ACC112 (cell line): ENCODE data around the gene TOGARAM2.

Source experiments
- H2AFZ ChIP-seq: fragments of 200-600 bp; sonication (generic); one replicate; pipeline ENCODE4 v1.6.0; 2017; ENCODE audit warnings: antibody characterized with exemption, low read length; ENCODE audit not compliant: unreplicated experiment
- H3K27ac ChIP-seq: fragments of 200-600 bp; sonication (generic); 2 replicates; pipeline ENCODE4 v1.5.1; 2014; ENCODE audit warnings: low read depth, mild to moderate bottlenecking, antibody characterized with exemption, low read length, moderate library complexity
- H3K27me3 ChIP-seq: fragments of 200-600 bp; sonication (generic); 2 replicates; pipeline ENCODE4 v1.6.1; 2014; ENCODE audit warnings: mild to moderate bottlenecking, antibody characterized with exemption, low read length, moderate library complexity, mixed read lengths; ENCODE audit not compliant: insufficient read depth
- H3K36me3 ChIP-seq: fragments of 200-600 bp; sonication (generic); 2 replicates; pipeline ENCODE4 v1.6.1; 2016; ENCODE audit warnings: mild to moderate bottlenecking, antibody characterized with exemption, low read length, moderate library complexity, mixed read lengths; ENCODE audit not compliant: insufficient read depth
- H3K4me1 ChIP-seq: fragments of 200-600 bp; sonication (generic); one replicate; pipeline ENCODE4 v1.6.1; 2016; ENCODE audit warnings: low read length, mixed read lengths; ENCODE audit not compliant: insufficient read depth, unreplicated experiment, control insufficient read depth
- H3K4me3 ChIP-seq: fragments of 200-600 bp; sonication (generic); 2 replicates; pipeline ENCODE4 v1.5.1; 2014; ENCODE audit warnings: mild to moderate bottlenecking, low read depth, low read length
- H3K79me2 ChIP-seq: fragments of 200-600 bp; sonication (generic); one replicate; pipeline ENCODE4 v1.6.0; 2016; ENCODE audit warnings: low read length; ENCODE audit not compliant: control insufficient read depth, unreplicated experiment, insufficient read depth

The TOGARAM2 gene

DNA sequence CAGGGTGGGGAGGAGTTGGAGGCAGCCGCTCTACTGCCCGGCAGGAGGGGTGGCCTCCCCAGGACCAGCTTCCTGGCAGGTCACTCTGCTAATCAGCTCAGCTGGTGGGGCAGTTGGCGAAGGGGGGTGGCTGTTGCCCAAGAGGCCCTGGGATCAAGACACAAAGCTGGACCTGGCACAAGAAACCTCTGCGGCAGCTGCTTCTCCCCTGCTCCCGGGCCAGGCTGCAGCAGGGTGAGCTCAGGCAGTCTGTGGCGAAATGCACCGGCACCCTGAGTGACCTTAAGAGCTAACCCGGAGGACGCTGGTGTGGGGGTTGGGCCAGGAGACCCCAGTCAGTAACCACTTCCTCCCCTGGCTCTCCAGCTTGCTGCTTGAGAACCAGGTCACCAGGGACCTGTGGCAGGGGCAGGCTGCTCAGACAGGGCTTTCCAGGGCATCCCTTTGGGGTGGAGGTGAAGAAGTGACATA is 31.1 kb downstream of the TOGARAM2 start:
- Histone ChIP-seq H3K36me3 (no peaks in the 10 kb centered on the region), H3K4me3 (no peak overlapping the region), H3K27ac (no peak overlapping the region), H2AFZ (no peak overlapping the region), H3K4me1 (peaks cover 31% of the 10 kb centered on the region), H3K27me3 (no peaks in the 10 kb centered on the region), H3K79me2 (no peaks in the 10 kb centered on the region)

DNA sequence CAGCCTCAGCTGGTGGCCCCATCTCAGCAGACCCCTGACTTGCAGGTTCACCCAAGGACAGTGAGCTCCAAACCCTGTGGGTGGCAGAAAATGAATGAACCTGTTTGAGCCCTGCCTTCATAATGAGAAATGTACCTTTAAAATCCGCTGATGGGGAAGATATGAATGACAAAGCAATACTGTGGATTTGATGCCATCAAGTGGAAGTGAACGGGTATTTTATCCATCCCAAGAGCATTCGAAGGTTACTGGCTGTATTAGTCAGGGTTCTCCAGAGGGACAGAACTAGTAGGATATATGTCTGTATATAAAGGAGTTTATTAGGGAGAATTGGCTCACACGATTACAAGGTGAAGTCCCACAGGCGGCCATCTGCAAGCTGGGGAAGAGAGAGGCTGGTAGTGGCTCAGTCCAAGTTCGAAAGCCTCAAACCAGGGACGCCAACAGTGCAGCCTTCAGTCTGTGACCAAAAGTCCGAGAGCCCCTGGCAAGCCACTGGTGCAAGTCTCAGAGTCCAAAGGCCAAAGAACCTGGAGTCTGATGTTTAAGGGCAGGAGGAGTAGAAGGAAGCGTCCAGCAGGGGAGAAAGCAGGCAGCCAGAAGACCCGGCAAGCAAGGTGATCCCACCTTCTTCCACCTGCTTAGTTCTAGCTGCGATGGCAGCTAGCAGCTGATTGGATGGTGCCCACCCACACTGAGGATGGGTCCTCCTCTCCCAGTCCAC is 32.1 kb downstream of the TOGARAM2 start:
- H2AFZ ChIP-seq = no peak overlapping the region
- H3K4me1 ChIP-seq = peaks cover 31% of the 10 kb centered on the region
- no peak overlapping the region for H3K27ac ChIP-seq
- H3K27me3 ChIP-seq = no peaks in the 10 kb centered on the region
- H3K36me3 ChIP-seq = no peaks in the 10 kb centered on the region
- H3K4me3 ChIP-seq = no peak overlapping the region
- no peaks in the 10 kb centered on the region for H3K79me2 ChIP-seq

DNA sequence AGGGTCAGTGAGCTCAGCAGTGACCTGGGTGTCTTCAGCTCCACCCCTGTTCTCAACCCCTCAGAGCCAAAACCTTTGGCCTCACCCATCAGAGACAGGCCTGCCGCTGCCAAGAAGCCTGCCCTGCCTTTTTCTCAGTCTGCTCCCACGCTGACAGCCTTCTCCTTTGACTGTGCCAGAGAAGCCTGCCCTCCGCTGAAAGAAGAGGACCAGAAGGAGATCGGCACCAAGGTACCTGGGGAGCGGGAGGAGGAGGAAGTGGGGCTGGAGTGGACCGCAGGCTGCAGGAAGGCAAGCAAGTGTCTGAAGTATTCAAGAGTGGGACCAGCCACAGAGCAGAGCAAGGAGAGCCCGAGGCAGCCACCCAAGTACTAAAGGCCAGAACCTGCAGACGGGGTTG is 33.2 kb downstream of the TOGARAM2 start:
- no peaks in the 10 kb centered on the region for H3K79me2 ChIP-seq
- no peak overlapping the region for H3K4me3 ChIP-seq
- H3K27ac ChIP-seq = no peak overlapping the region
- no peaks in the 10 kb centered on the region for H3K36me3 ChIP-seq
- peaks cover 31% of the 10 kb centered on the region for H3K4me1 ChIP-seq
- H3K27me3 ChIP-seq = no peaks in the 10 kb centered on the region
- no peak overlapping the region for H2AFZ ChIP-seq

DNA sequence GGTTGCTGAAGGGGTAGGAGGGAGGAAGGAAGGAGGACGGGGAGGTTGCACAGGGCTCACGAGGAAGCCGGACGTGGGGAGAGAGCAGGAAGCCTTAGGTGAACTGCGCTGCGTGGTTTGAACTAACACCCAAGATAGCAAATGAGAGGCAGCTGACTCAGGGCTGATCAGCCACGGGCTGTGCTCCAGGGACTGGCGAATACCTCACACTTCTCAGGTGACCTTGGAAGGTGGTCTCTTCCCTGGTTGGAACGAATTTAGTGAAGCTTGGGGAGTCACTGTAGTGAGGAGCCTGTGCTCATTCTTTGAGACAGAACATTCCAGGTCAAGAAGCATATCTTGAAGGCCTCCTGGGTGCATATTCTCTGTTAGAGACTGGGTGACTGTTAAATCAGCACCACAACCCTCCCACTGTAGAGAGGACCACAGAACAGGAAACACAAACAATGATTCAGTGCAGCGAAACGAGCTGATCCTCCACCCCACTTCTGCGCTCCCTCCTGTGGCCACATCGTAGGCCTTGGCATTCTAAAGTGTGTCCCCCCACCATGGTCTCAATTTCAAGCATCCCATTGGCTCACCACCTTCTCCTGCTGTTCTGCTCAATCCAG is 33.8 kb downstream of the TOGARAM2 start:
- Histone ChIP-seq H3K27ac (no peak overlapping the region), H3K36me3 (no peaks in the 10 kb centered on the region), H3K4me3 (no peak overlapping the region), H3K4me1 (peaks cover 31% of the 10 kb centered on the region), H2AFZ (no peak overlapping the region), H3K79me2 (no peaks in the 10 kb centered on the region), H3K27me3 (no peaks in the 10 kb centered on the region)

DNA sequence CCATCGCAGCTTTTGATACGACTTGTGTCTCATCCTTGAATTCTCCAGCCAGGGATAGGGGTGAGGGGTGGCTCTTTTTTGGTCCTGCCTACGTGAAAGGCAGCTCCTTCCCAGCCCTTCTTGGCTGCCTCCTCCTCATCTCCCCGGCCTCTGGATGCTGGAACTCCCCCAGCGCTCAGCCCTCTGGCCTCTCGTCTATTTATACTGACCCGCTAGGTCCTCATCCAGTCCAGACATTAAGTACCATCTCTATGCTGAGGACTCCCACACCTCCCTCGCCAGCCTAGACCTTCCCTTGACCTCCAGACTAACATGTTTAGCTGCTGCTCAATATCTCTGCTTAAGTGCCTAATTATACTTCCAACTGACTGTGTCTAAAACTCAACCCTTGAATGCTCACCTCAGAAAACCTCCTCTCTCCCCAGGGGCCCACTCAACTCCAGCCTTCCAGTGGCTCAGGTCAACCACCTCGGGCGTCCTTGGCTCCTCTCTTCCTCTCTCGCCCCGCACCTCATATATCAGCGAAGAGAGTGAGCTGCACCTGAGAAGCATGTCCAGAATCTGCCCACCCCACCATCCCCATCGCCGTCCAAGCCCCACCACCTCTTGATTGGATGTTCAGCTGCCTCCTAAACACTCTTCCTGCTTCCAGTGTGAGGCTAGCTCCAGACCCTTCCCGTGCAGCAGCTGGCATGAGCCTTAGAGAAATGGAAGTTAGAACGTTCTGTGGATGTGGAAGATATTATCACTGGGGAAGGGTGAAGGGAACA is 34.8 kb downstream of the TOGARAM2 start:
- H2AFZ ChIP-seq = no peak overlapping the region
- peaks cover 26% of the 10 kb centered on the region for H3K4me1 ChIP-seq
- H3K79me2 ChIP-seq = no peaks in the 10 kb centered on the region
- H3K27ac ChIP-seq = no peak overlapping the region
- H3K27me3 ChIP-seq = no peaks in the 10 kb centered on the region
- no peaks in the 10 kb centered on the region for H3K36me3 ChIP-seq
- no peak overlapping the region for H3K4me3 ChIP-seq

DNA sequence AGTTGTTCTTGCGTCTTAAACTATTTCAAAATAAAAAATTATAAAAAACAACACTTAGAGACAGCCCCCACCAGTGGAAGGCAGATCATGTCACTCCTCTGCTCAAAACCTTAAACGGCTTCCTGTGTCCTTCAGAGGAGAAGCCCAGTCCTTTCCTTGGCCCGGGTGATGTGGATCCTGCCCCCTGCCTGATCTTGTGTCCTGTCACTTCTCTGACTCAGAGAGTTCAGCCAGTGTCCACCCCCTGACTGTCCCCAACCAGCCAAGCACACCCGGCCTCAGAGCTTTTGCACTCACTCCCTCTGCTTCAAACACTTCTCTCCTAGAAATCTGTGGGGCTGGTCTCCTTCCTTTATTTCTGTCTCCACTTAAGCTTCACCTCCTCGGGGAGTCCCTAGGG is 35.4 kb downstream of the TOGARAM2 start:
- no peaks in the 10 kb centered on the region for H3K27me3 ChIP-seq

DNA sequence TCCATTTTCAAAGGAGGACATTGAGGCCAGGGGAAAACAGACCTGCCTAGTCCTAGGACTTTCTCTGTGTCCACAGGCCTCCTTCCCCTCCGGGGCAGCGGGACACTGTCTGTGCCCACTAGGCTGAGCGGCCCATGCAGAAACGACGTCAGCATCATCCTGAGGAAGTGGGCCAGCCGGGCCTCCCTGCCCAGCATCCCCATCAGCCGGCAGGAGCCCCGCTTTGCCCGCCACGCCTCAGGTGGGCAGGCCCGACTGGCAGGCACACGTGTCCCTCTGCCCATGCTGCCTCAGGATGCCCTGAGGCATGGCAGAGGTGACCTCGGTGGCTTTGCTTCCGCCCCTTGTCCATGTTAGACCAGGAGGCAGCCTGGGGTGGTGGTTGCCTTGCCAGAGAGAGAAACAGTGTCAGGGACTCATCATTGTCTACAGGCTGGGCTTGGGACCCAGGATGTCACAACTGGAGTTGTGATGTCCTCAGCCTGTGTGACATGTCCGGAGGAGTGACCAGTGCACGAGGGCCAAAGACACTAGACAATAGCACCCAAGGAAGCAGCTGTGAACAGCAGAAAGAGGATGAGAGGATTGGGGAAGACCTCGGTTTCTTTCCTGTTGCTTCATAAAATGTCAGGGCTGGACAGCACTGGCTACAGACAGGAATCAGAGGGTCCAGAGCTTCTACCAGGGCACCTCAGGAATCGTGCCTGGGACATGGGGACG is 36.8 kb downstream of the TOGARAM2 start:
- H3K36me3 ChIP-seq = no peaks in the 10 kb centered on the region
- no peaks in the 10 kb centered on the region for H3K27me3 ChIP-seq
- H3K79me2 ChIP-seq = no peaks in the 10 kb centered on the region
- peaks cover 16% of the 10 kb centered on the region for H3K4me1 ChIP-seq
- H3K4me3 ChIP-seq = no peak overlapping the region
- no peak overlapping the region for H3K27ac ChIP-seq
- no peak overlapping the region for H2AFZ ChIP-seq

More for the DNA sequence above, 35.4 kb downstream of the TOGARAM2 start:
- H3K27ac ChIP-seq = no peak overlapping the region
- H3K79me2 ChIP-seq = no peaks in the 10 kb centered on the region
- no peak overlapping the region for H3K4me3 ChIP-seq
- no peak overlapping the region for H2AFZ ChIP-seq
- no peaks in the 10 kb centered on the region for H3K36me3 ChIP-seq
- peaks cover 21% of the 10 kb centered on the region for H3K4me1 ChIP-seq

DNA sequence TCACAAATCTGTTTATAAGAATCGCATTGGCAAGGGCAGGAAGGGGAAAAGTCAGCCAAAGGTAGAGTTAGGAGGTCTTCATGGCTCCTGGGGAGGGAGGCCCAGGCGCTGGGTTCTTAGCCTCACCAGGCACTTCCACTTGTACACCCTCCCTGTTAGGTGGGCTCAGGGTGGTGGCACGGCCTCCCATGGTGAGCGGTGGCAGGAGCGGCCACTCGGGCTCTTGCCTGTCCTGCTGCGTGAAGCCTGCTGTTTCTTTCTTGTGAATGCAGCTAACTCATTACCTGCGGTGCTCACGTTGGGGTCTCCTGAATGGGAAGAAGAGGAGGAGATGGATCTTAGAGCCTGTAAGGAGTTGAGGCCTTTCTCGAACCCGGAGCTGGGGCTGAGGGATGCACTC is 40.8 kb downstream of the TOGARAM2 start:
- no peaks in the 10 kb centered on the region for H3K36me3 ChIP-seq
- H3K27me3 ChIP-seq = no peaks in the 10 kb centered on the region
- H3K79me2 ChIP-seq = no peaks in the 10 kb centered on the region
- no peak overlapping the region for H2AFZ ChIP-seq
- no peak overlapping the region for H3K27ac ChIP-seq
- no peaks in the 10 kb centered on the region for H3K4me1 ChIP-seq
- no peak overlapping the region for H3K4me3 ChIP-seq

DNA sequence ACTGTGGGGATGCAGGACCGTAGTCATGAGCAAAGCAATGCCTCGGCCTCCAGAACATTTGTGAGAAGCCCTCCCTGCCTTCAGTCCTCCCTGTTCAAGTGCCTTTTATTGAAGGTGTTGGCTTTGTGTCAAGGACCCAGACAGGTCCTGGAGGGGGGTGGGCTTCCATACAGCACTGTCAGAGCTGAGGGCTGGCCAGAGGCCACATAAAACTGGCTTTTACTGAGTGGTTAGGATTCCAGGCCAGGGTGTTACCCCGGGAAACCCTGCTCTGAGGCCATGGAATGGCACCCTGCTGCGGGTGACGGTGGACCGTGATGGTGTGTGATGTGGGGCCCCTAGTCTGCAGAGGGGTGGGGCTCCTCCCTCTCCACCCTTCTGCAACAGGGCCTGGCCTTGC is 41.6 kb downstream of the TOGARAM2 start:
- Histone ChIP-seq H3K27me3 (no peaks in the 10 kb centered on the region), H3K27ac (no peak overlapping the region), H3K4me3 (no peak overlapping the region), H2AFZ (no peak overlapping the region), H3K79me2 (no peaks in the 10 kb centered on the region), H3K4me1 (no peaks in the 10 kb centered on the region), H3K36me3 (no peaks in the 10 kb centered on the region)

DNA sequence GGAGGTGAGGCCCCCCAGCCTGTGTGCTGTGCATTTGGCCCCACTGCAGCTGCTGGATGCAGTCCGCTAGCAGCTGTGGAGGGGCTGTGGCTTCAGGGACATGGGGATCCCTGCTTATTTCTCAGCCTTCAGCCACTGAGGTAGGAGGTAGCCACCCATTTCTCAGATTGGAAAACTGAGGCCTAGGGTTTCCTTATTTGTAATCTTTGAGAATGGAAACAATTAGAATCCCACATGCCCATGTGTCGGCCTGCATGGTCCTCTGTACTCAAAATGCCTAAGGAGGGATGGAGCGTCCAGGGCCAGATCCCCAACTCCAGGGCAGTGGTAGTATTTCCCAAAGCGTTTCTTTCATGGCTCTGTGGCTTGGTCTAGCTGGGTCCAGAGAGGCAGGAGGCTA is 42.1 kb downstream of the TOGARAM2 start:
- no peak overlapping the region for H2AFZ ChIP-seq
- no peak overlapping the region for H3K27ac ChIP-seq
- H3K27me3 ChIP-seq = no peaks in the 10 kb centered on the region
- H3K4me3 ChIP-seq = no peak overlapping the region
- H3K4me1 ChIP-seq = no peaks in the 10 kb centered on the region
- no peaks in the 10 kb centered on the region for H3K79me2 ChIP-seq
- H3K36me3 ChIP-seq = no peaks in the 10 kb centered on the region
